CD14-positive monocyte (primary cell): ENCODE results near the gene ZNF385C. TPM values are rescaled to one million over a fixed set of nuclear protein-coding genes. Genes with fewer than 3 reads are reported as not detected.

Source experiments
- DNase-seq, 3 donors: peaks; one replicate each; pipeline ENCODE4 v3.0.0-alpha.2; 2011 to 2022
- H2AFZ ChIP-seq: 2 replicates; pipeline ENCODE4 v1.6.0; 2012; ENCODE audit warnings: mild to moderate bottlenecking, low read depth, low read length, inconsistent platforms; ENCODE audit not compliant: insufficient read depth, poor library complexity, severe bottlenecking
- H3K27ac ChIP-seq, 2 donors: 1 replicate in 1 of 2; 2 replicates in 1 of 2; pipeline ENCODE4 v1.5.1; 2012 to 2013; ENCODE audit warnings: low read length in 2 of 2, control low read depth in 1 of 2, inconsistent platforms in 1 of 2, low read depth in 1 of 2, mild to moderate bottlenecking in 1 of 2
- H3K27me3 ChIP-seq, 2 donors: one replicate each; pipeline versions ENCODE4 v1.6.0 to v1.6.1; 2011 to 2013; ENCODE audit warnings: low read length in 2 of 2; ENCODE audit not compliant: control insufficient read depth in 2 of 2, insufficient read depth in 2 of 2
- H3K36me3 ChIP-seq, 2 donors: replicated peaks in 1 of 2; 1 replicate in 1 of 2; 2 replicates in 1 of 2; pipeline versions ENCODE4 v1.5.1 to v1.6.1; 2012 to 2013; ENCODE audit warnings: low read length in 2 of 2, control low read depth in 1 of 2, inconsistent platforms in 1 of 2, mild to moderate bottlenecking in 1 of 2; ENCODE audit not compliant: insufficient read depth in 2 of 2, control insufficient read depth in 1 of 2
- H3K4me1 ChIP-seq, 2 donors: 1 replicate in 1 of 2; 2 replicates in 1 of 2; pipeline versions ENCODE4 v1.5.1 to v1.6.1; 2012 to 2013; ENCODE audit warnings: low read length in 2 of 2, control low read depth in 1 of 2, inconsistent platforms in 1 of 2, mild to moderate bottlenecking in 1 of 2, moderate library complexity in 1 of 2; ENCODE audit not compliant: insufficient read depth in 2 of 2, control insufficient read depth in 1 of 2
- H3K4me2 ChIP-seq: replicated peaks from 2 replicates; pipeline ENCODE3; 2012; ENCODE audit warnings: low read length, moderate library complexity, mild to moderate bottlenecking; ENCODE audit not compliant: poor library complexity, severe bottlenecking; ENCODE audit errors: extremely low read depth
- H3K4me3 ChIP-seq, 3 experiments: fragments of 200-600 bp in 1 of 3; sonication (generic) in 1 of 3; replicated peaks in 1 of 3; 1 replicate in 2 of 3; 2 replicates in 1 of 3; pipeline ENCODE4 v1.5.1; 2011 to 2013; ENCODE audit warnings: low read length in 3 of 3, mild to moderate bottlenecking in 3 of 3, control low read depth in 2 of 3, low read depth in 2 of 3, inconsistent platforms in 1 of 3, moderate library complexity in 1 of 3
- H3K79me2 ChIP-seq: 2 replicates; pipeline ENCODE4 v1.6.0; 2012; ENCODE audit warnings: mild to moderate bottlenecking, control low read depth, inconsistent platforms, low read length, moderate library complexity; ENCODE audit not compliant: insufficient read depth
- H3K9ac ChIP-seq: 2 replicates; pipeline ENCODE4 v1.6.0; 2017; ENCODE audit warnings: low read length, mild to moderate bottlenecking; ENCODE audit not compliant: insufficient read depth, poor library complexity, severe bottlenecking
- H3K9me3 ChIP-seq, 2 donors: replicated peaks in 1 of 2; 1 replicate in 1 of 2; 2 replicates in 1 of 2; pipeline versions ENCODE4 v1.5.1 to v1.6.1; 2012 to 2013; ENCODE audit warnings: low read length in 2 of 2, control low read depth in 1 of 2; ENCODE audit not compliant: control insufficient read depth in 1 of 2, insufficient read depth in 1 of 2
- H4K20me1 ChIP-seq: 2 replicates; pipeline ENCODE4 v1.6.0; 2012; ENCODE audit warnings: mild to moderate bottlenecking, low read length, control low read depth, moderate library complexity; ENCODE audit not compliant: insufficient read depth
- H3K27ac Mint-ChIP-seq, 7 donors: one replicate each; pipeline ENCODE4 v1.8.0; 2020; ENCODE audit warnings: mild to moderate bottlenecking in 7 of 7, mixed read lengths in 7 of 7, moderate library complexity in 6 of 7, inconsistent platforms in 2 of 7
- H3K27me3 Mint-ChIP-seq, 3 donors: one replicate each; pipeline ENCODE4 v1.8.0; 2021 to 2022; ENCODE audit warnings: low read depth in 3 of 3, mild to moderate bottlenecking in 3 of 3, mixed read lengths in 3 of 3, moderate library complexity in 3 of 3, inconsistent platforms in 1 of 3
- H3K36me3 Mint-ChIP-seq, 2 donors: one replicate each; pipeline ENCODE4 v1.8.0; 2020; ENCODE audit warnings: mixed read lengths in 2 of 2, inconsistent platforms in 1 of 2, mild to moderate bottlenecking in 1 of 2
- H3K4me1 Mint-ChIP-seq: one replicate; pipeline ENCODE4 v1.8.0; 2020; ENCODE audit warnings: mild to moderate bottlenecking, mixed read lengths
- H3K4me3 Mint-ChIP-seq, 2 donors: one replicate each; pipeline ENCODE4 v1.8.0; 2020; ENCODE audit warnings: mild to moderate bottlenecking in 2 of 2, mixed read lengths in 2 of 2, moderate library complexity in 1 of 2
- H3K9me3 Mint-ChIP-seq, 7 donors: one replicate each; pipeline ENCODE4 v1.8.0; 2020 to 2022; ENCODE audit warnings: mixed read lengths in 7 of 7, mild to moderate bottlenecking in 6 of 7, moderate library complexity in 6 of 7, inconsistent platforms in 2 of 7
- CTCF ChIP-seq: fragments of 200-600 bp; IDR thresholded peaks from one replicate; pipeline ENCODE4 v1.8.0; 2022; ENCODE audit warnings: antibody characterized with exemption, mild to moderate bottlenecking
- WGBS: methylation state at CpG from one replicate; pipeline ENCODE4 v1.1.5; 2013; ENCODE audit warnings: missing lambda C conversion rate; ENCODE audit not compliant: insufficient coverage; 5-methylcytosine and 5-hydroxymethylcytosine counted together
- intact Hi-C, 2 donors: fragments of 100-400 bp; cut with micrococcal nuclease; formaldehyde crosslinking; loops; one replicate each; pipeline versions ENCODE4 v1.15.0 to v1.15.1; 2023
- polyA plus RNA-seq, 3 donors: library from polyadenylated mRNA; depleted of rRNA in 1 of 3; unstranded in 2 of 3; stranded (reverse) in 1 of 3; fragments of 300-500 nt in 2 of 3; fragments of >200 nt in 1 of 3; fragmentation: Illumina TruSeq in 2 of 3; gene quantifications; 1 replicate in 2 of 3; 2 replicates in 1 of 3; pipeline ENCODE4 v1.2.3, GENCODE V29; 2012 to 2021

The ZNF385C gene
- polyA plus RNA-seq, 3 donors = 0.09 to 0.55 TPM; not detected in 1

GRCh38 chr17:41984454-41984853 is 113.8 kb downstream of the ZNF385C start:
- intact Hi-C loops = no loop called here
- Histone ChIP-seq H3K9me3 (no peaks in the 10 kb centered on the region), H3K36me3 (peaks cover 91 to 97% of the 10 kb centered on the region in 2 donors), H3K4me1 (no peaks in the 10 kb centered on the region), H3K4me2 (no peak overlapping the region), H3K4me3 (no peak overlapping the region), H3K79me2 (no peaks in the 10 kb centered on the region), H3K27me3 (no peaks in the 10 kb centered on the region), H3K27ac (no peak overlapping the region), H4K20me1 (peaks cover 39% of the 10 kb centered on the region), H2AFZ (no peak overlapping the region), H3K9ac (no peak overlapping the region)
- WGBS = 91% methylated on average over 8 of the region's 8 CpGs
- no peak for DNase-seq
- H3K4me1 Mint-ChIP-seq = no peaks in the 10 kb centered on the region
- no peak for TF ChIP-seq CTCF
- H3K4me3 Mint-ChIP-seq = no peak overlapping the region
- peaks cover 0 to 1% (median 0%) of the 10 kb centered on the region in 3 donors for H3K27me3 Mint-ChIP-seq
- peak overlapping the region in 2 of 7 donors; percentile 2 to 55 for H3K27ac Mint-ChIP-seq
- H3K9me3 Mint-ChIP-seq = peaks cover 0 to 3% (median 0%) of the 10 kb centered on the region in 7 donors
- H3K36me3 Mint-ChIP-seq = peaks cover 86 to 100% of the 10 kb centered on the region in 2 donors

- H3K9me3 ChIP-seq = no peaks in the 10 kb centered on the region
Measured at GRCh38 chr17:41982026-41982760, 116.1 kb downstream of the ZNF385C start.

More at GRCh38 chr17:41982026-41982760, 116.1 kb downstream of the ZNF385C start:
- Histone ChIP-seq H3K4me2 (no peak overlapping the region), H3K4me3 (no peak overlapping the region), H3K79me2 (no peaks in the 10 kb centered on the region), H3K9ac (no peak overlapping the region), H4K20me1 (peaks cover 29% of the 10 kb centered on the region), H3K27me3 (no peaks in the 10 kb centered on the region), H3K36me3 (peaks cover 86 to 92% of the 10 kb centered on the region in 2 donors), H3K4me1 (no peaks in the 10 kb centered on the region), H3K27ac (no peak overlapping the region), H2AFZ (no peak overlapping the region)
- Mint-ChIP-seq H3K4me3 (no peak overlapping the region), H3K36me3 (peaks cover 78 to 97% of the 10 kb centered on the region in 2 donors), H3K27ac (peak overlapping the region in 2 of 7 donors; percentile 7 to 48), H3K4me1 (no peaks in the 10 kb centered on the region), H3K9me3 (peaks cover 0 to 3% (median 0%) of the 10 kb centered on the region in 7 donors), H3K27me3 (peaks cover 0 to 2% (median 0%) of the 10 kb centered on the region in 3 donors)
- TF ChIP-seq CTCF = no peak
- DNase-seq = no peak
- WGBS = 96% methylated on average over 9 of the region's 14 CpGs
- intact Hi-C loops = no loop called here
